Suprapubic skin (tissue), 4 donors: ENCODE data around the gene CCDC9B. TPM values are rescaled to one million over a fixed set of nuclear protein-coding genes. Genes with fewer than 3 reads are reported as not detected.

ENCODE experiments used
- DNase-seq, 2 donors: peaks; one replicate each; pipeline ENCODE4 v3.0.0-alpha.2; 2019; ENCODE audit warnings: low spot score in 2 of 2
- H3K27ac ChIP-seq: fragments of 200-600 bp; sonication (generic); one replicate; pipeline ENCODE4 v1.5.1; 2019
- H3K27me3 ChIP-seq: fragments of 200-600 bp; sonication (generic); one replicate; pipeline ENCODE4 v1.5.1; 2019
- H3K36me3 ChIP-seq: fragments of 200-600 bp; sonication (generic); one replicate; pipeline ENCODE4 v1.5.1; 2019
- H3K4me1 ChIP-seq: fragments of 200-600 bp; sonication (generic); one replicate; pipeline ENCODE4 v1.5.1; 2019
- H3K4me3 ChIP-seq: fragments of 200-600 bp; sonication (generic); one replicate; pipeline ENCODE4 v1.5.1; 2019; ENCODE audit warnings: mild to moderate bottlenecking
- H3K9me3 ChIP-seq: fragments of 200-600 bp; sonication (generic); one replicate; pipeline ENCODE4 v1.5.1; 2019
- EP300 ChIP-seq: sonication (generic); formaldehyde crosslinking; IDR thresholded peaks from one replicate; pipeline ENCODE4 v1.6.1; 2017; ENCODE audit warnings: antibody characterized with exemption
- POLR2A ChIP-seq, 2 donors: fragments of 450-650 bp; IDR thresholded peaks; one replicate each; pipeline ENCODE4 v1.6.1; 2017; ENCODE audit warnings: antibody characterized with exemption in 2 of 2, mild to moderate bottlenecking in 2 of 2, moderate library complexity in 2 of 2
- POLR2AphosphoS5 ChIP-seq, 3 donors: sonication (generic); formaldehyde crosslinking; IDR thresholded peaks; one replicate each; pipeline ENCODE4 v1.6.1; 2017; ENCODE audit warnings: antibody characterized with exemption in 3 of 3
- WGBS: methylation state at CpG from one replicate; pipeline ENCODE4 v1.1.5; 2018; 5-methylcytosine and 5-hydroxymethylcytosine counted together
- total RNA-seq, 4 donors: library from RNA; depleted of rRNA; stranded (reverse); fragments of >200 nt; gene quantifications; one replicate each; pipeline ENCODE4 v1.1.0, GENCODE V29; 2016
- TF ChIP-seq, protein P1 (sequence below), 2 donors: fragments of 200-600 bp in 1 of 2; fragments of 450-650 bp in 1 of 2; sonication (generic) in 1 of 2; IDR thresholded peaks; one replicate each; pipeline ENCODE4 v1.5.1; 2016 to 2019; ENCODE audit warnings: antibody characterized with exemption in 2 of 2, mild to moderate bottlenecking in 1 of 2, moderate library complexity in 1 of 2

CCDC9B gene
- total RNA-seq, 4 donors from 2014 or later = 6.1 to 47.9 (median 10.9) TPM

DNA sequence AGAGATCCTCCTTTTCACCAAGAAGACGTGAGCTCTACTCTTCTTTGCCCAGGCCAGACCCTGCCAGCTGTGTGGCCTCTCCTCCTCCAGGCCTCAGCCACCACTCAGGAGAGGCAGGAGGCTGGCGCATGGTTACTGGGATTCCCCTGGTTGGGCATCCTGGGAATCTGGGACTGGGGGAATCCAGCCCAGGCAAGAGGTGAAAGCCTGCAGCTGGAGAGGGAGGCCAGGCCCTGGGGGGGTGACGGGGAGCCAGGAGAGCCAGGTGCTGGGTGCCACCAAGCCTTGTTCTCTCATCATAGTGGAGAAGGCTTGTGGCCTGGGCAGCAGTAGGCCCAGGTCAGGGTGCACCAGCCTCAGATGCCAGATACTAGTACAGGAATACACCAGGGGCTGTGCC lies 6.2 kb downstream of the CCDC9B start:
- no peak for TF ChIP-seq POLR2AphosphoS5 (IDR thresholded peaks at IDR 0.05)
- TF ChIP-seq, protein P1, sequence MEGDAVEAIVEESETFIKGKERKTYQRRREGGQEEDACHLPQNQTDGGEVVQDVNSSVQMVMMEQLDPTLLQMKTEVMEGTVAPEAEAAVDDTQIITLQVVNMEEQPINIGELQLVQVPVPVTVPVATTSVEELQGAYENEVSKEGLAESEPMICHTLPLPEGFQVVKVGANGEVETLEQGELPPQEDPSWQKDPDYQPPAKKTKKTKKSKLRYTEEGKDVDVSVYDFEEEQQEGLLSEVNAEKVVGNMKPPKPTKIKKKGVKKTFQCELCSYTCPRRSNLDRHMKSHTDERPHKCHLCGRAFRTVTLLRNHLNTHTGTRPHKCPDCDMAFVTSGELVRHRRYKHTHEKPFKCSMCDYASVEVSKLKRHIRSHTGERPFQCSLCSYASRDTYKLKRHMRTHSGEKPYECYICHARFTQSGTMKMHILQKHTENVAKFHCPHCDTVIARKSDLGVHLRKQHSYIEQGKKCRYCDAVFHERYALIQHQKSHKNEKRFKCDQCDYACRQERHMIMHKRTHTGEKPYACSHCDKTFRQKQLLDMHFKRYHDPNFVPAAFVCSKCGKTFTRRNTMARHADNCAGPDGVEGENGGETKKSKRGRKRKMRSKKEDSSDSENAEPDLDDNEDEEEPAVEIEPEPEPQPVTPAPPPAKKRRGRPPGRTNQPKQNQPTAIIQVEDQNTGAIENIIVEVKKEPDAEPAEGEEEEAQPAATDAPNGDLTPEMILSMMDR (IDR thresholded peaks at IDR 0.05) = no peak
- TF ChIP-seq POLR2A (IDR thresholded peaks at IDR 0.05) = no peak
- TF ChIP-seq EP300 = no peak
- H3K36me3 ChIP-seq = no peaks in the 10 kb centered on the region
- WGBS = 80% methylated on average over 2 of the region's 3 CpGs
- no peaks in the 10 kb centered on the region for H3K27me3 ChIP-seq
- H3K9me3 ChIP-seq = no peaks in the 10 kb centered on the region
- DNase-seq = no peak
- peaks cover 59% of the 10 kb centered on the region for H3K4me1 ChIP-seq
- no peak overlapping the region for H3K4me3 ChIP-seq
- H3K27ac ChIP-seq = peak overlapping the region; percentile 42

DNA sequence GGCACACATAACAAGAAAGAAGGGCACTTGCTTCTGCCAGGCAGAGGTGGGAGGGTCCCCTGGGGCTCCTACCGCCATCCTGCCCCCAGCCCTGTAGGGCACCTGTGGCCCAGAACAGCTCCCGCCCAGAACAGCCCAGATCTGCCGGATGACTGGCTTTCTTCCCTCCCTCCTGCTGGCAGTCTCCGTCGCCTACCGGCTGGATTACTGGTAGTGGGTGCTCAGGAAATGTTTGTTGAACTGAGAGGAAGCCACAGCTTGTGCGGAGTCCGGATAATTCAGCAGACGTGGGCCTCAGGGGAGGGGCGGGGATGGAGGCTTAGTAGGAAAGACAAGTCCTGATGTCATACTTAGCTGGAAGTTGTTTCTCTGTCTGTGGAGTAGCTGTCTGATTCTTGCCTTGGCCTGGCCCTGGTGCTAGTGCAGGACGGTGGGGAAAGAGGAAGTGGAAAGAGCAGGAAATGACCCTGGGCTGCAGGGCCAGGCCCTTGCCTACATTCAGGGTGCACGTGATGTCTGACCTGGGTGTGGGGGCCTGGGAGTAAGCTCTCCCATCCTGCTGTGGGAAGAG lies 6.7 kb downstream of the CCDC9B start:
- no peaks in the 10 kb centered on the region for H3K27me3 ChIP-seq
- peak overlapping the region; percentile 5 for H3K4me3 ChIP-seq
- H3K4me1 ChIP-seq = peaks cover 54% of the 10 kb centered on the region
- no peak for TF ChIP-seq POLR2A (IDR thresholded peaks at IDR 0.05)
- TF ChIP-seq POLR2AphosphoS5 (IDR thresholded peaks at IDR 0.05) = no peak
- TF ChIP-seq, protein P1 (IDR thresholded peaks at IDR 0.05) = no peak
- no peak for TF ChIP-seq EP300
- no peaks in the 10 kb centered on the region for H3K9me3 ChIP-seq
- peak overlapping the region; percentile 42 for H3K27ac ChIP-seq
- DNase-seq = no peak
- no peaks in the 10 kb centered on the region for H3K36me3 ChIP-seq
- 52% methylated on average over 8 of the region's 12 CpGs for WGBS

DNA sequence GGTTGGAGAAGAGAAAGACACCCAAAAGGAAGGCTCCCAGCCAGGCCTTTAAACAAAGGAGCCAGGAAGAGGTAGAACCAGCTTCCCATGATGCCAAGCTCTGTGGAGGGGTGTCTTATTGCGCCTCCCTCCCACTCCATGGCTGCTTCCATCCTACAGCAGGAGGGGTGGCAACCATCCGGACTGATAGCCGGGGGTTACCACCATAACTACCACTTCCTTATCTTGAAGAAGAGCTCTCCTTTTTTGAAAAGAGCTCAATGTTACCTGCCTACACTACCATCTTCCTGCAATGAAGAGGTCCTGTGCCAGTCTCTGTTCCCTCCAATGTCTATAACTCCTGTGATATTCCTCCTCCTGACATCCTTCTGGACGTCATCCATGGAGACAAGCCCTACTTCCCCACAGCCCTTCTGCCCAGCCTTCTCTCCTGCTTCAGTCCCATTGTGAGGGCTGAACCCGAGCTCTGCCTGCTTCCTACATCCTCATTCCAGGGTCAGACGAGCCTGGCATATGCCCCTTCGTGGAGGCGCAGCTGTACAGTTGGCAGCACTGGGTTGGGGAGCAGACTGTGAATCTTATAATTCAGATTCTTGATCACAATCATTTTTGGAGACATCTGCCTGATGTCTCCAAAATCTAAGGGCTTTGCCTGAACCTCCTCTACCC lies 8.5 kb downstream of the CCDC9B start:
- no peak for DNase-seq
- H3K9me3 ChIP-seq = no peaks in the 10 kb centered on the region
- H3K27ac ChIP-seq = no peak overlapping the region
- WGBS = 71% methylated on average over 8 of the region's 8 CpGs
- H3K4me1 ChIP-seq = peaks cover 36% of the 10 kb centered on the region
- no peaks in the 10 kb centered on the region for H3K27me3 ChIP-seq
- no peaks in the 10 kb centered on the region for H3K36me3 ChIP-seq
- H3K4me3 ChIP-seq = no peak overlapping the region
- TF ChIP-seq, protein P1 (IDR thresholded peaks at IDR 0.05) = no peak
- TF ChIP-seq POLR2A (IDR thresholded peaks at IDR 0.05) (no peak), EP300 (no peak), POLR2AphosphoS5 (IDR thresholded peaks at IDR 0.05) (no peak)

DNA sequence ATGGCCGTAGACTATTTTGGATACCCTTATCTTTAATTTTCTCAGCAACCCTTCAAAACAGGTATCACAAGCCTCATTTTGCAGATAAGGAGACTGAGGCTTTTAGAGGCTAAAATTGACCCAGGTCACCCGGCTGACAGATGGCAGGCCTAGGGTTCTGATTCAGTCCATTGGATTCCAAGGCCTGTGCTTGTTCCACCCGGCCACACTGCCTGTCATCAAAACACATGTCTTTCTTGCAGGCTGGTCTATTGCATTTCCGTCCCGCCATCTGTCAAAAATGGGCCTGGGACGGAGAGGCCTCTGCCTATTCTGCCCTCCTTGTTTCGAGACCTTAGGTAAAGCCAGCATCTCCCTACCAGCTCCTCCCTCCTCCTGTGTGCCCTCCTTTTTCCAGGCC lies 9.1 kb downstream of the CCDC9B start:
- H3K4me3 ChIP-seq = no peak overlapping the region
- H3K27me3 ChIP-seq = no peaks in the 10 kb centered on the region
- H3K36me3 ChIP-seq = no peaks in the 10 kb centered on the region
- 95% methylated on average over 7 of the region's 7 CpGs for WGBS
- peaks cover 33% of the 10 kb centered on the region for H3K4me1 ChIP-seq
- H3K9me3 ChIP-seq = no peaks in the 10 kb centered on the region
- no peak overlapping the region for H3K27ac ChIP-seq
- TF ChIP-seq POLR2AphosphoS5 (IDR thresholded peaks at IDR 0.05) (no peak), EP300 (no peak), POLR2A (IDR thresholded peaks at IDR 0.05) (no peak)
- TF ChIP-seq, protein P1 (IDR thresholded peaks at IDR 0.05) = no peak
- DNase-seq = no peak

DNA sequence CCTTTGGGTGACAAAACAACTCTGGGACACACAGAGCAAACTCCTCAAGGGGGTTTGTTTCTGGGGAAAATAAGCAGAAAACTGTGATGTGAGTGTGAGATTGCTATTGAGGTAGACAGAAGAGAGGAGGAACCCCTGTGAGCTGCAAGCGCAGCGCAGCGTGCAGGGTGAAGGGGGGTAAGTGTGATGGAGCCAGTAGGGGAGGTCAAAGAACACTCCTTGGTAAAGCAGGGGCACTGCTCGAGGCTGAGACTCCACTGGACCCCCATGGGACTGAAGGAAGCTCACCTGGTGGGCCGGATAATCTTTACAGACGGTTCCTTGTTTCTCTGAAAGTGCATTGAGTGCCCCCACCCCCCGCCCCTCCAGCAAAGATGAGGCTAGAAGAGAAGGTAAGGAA lies 9.7 kb downstream of the CCDC9B start:
- DNase-seq = no peak
- Histone ChIP-seq H3K9me3 (no peaks in the 10 kb centered on the region), H3K36me3 (no peaks in the 10 kb centered on the region), H3K4me3 (no peak overlapping the region), H3K4me1 (peaks cover 31% of the 10 kb centered on the region), H3K27me3 (no peaks in the 10 kb centered on the region), H3K27ac (no peak overlapping the region)
- 87% methylated on average over 6 of the region's 7 CpGs for WGBS
- TF ChIP-seq POLR2AphosphoS5 (IDR thresholded peaks at IDR 0.05) (no peak), POLR2A (IDR thresholded peaks at IDR 0.05) (no peak), EP300 (no peak)
- TF ChIP-seq, protein P1 (IDR thresholded peaks at IDR 0.05) = no peak
